Smooth muscle cell of the brain vasculature (primary cell): ENCODE measurements around the gene PAPLN.

Experiments used
- DNase-seq: peaks from one replicate; pipeline ENCODE4 v3.0.0-alpha.2; 2012; ENCODE audit warnings: low read depth, low spot score

PAPLN gene

GRCh38 chr14:73231981-73232851 lies 5.1 kb upstream of the PAPLN start:
- DNase-seq = no peak

DNA sequence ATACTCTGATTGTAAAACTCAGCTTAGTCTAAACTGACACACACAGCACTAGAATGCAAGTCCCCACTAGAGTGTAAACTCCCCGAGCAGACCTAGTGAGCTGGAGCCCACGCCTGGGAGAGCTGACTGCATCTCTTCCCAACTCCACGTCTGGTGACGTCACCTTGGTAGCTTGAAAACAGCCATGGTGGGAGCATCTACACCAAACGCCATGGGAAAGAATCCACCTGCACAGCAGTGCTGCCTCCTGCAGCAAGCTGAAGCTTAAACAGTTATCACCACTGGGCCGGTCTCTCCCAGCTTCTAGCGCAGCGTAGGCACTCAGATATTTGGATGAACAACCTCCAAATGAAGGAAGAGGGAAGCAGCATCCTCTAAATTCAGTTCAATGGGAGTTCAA lies 4.3 kb upstream of the PAPLN start:
- no peak for DNase-seq

GRCh38 chr14:73233564-73233963 lies 3.7 kb upstream of the PAPLN start:
- no peak for DNase-seq

DNA sequence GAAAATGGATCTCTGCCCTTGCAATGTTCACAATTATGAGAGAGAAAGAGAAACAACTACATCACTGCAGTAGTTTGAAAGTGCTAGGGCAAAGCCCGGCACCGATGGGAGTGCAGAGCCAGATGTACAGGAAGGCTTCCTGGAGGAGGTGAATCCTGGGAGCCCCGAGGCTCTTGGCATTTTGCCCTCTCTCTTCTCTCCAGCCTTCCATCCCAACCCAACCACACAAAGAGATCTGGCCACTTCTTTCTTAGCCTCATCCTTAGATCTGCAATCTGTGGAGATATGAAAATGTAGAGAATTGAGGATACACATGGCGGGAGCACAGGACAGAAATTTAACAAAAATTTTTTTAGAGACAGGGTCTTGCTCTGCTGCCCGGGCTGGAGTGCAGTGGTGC lies 3.3 kb upstream of the PAPLN start:
- no peak for DNase-seq

- no peak for DNase-seq
Measured at GRCh38 chr14:73234586-73235394, 2.5 kb upstream of the PAPLN start.

GRCh38 chr14:73235531-73236155 lies 1.7 kb upstream of the PAPLN start:
- peak; percentile 77 for DNase-seq

DNA sequence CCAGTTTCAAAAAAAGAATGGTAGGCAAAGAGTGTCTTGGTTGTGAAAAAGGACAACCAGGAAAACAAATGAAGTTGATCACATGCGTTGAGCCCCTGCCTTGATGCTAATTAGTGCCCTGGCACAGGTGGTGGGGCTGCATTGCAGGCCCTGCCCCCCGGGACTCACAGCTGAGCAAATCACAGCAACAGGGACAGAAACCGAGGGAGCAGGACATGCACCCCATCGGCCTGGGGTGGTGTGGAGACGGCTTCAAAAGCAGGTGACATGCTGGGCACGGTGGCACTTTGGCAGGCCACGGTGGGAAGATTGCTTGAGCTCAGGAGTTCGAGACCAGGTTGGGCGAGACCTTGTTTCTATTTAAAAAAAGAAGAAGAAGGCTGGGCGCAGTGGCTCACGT lies 1.1 kb upstream of the PAPLN start:
- no peak for DNase-seq

DNA sequence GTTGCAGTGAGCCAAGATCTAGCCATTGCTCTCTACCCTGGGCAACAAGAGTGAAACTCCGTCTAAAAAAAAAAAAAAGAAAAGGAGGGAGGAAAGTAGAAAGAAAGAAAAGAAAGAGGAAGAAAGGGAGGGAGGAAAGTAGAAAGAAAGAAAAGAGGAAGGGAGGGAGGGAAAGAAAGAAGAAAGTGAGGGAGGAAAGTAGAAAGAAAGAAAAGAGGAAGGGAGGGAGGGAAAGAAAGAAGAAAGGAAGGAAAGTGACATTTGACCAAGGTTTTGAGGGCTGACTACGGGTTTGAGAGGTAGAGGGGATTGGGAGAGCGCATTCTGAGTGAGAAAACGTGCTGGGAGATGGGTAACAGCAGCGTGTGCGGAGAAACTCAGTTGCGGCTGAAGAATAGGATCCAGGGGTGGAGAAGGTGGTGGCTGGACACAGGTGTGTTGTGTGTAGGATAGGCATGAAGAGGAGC lies 521 bp upstream of the PAPLN start:
- DNase-seq = no peak

DNA sequence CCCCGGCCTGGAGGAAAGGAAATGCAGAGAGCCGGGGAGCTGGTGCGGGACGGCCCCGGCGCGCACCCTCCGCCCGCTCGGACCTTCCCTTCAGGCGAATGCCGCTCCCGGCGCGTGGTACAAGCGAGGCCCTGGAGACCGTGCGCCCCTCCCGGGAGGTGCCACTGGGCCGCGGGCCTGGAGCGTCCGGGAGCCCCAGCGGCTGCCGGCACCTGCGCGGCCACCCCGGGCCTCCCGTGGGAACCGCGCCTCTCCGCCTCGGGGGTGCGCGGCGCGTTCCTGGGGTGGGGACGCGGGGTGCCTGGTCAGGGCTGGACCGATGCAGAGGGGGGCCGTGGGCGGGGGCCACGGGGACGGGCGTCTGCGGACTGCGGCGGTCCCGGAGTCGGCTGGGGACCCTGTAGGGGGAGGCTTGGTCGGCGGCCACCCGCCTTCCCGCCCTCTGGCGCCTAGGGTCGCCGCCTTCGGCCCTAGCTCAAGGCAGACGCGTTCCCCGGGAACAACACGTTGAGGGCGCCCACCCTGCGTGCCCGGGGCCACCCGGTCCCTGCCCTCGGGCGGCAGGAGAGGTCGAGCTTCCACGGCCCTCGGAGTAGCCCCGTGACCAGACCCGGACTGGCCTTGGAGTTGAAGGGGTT lies 599 bp downstream of the PAPLN start:
- DNase-seq = no peak

- DNase-seq = no peak
Measured at GRCh38 chr14:73238424-73238852, 1.1 kb downstream of the PAPLN start.

- no peak for DNase-seq
Measured at GRCh38 chr14:73238941-73239340, 1.6 kb downstream of the PAPLN start.

DNA sequence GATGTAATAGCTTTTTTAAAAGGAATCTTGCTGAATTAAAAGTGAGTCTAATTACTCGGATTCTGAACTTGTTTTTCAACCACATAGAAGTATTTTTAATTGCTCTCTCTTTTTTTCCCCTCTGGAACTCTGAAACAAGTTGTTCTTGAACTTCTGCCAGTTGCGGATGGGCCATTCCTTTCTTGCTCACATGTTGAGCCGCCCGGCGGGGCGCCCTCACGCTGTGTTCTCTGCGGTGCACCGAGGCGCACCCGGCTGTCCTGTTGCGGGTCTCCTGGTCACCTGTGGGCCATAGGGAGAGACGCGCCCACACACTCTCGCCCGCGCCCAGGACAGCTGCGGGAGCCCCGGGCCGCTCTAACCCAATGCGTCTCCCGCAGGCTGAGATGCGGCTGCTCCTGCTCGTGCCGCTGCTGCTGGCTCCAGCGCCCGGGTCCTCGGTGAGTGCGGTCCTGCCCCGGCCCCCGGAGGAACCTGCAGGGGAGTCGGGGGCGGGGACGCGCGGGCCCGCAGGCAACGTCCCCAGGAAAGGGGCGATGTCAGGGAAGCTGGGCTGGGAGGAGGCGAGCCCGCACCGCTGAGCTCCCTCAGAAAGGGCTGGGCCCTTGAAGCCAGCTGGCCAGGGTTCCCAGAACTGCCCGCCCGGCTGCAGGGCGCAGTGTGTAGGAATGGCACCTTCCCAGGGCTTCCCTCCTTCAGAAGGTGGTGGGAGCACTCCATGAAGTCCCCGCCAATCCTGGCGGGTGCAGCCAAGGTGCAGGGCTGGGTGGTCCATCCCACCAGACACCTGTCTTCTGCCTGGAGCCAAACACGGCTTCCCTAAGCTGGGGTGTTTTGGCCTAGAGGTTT lies 2.3 kb downstream of the PAPLN start:
- no peak for DNase-seq

- DNase-seq = no peak
Measured at GRCh38 chr14:73240816-73241480, 3.6 kb downstream of the PAPLN start.

DNA sequence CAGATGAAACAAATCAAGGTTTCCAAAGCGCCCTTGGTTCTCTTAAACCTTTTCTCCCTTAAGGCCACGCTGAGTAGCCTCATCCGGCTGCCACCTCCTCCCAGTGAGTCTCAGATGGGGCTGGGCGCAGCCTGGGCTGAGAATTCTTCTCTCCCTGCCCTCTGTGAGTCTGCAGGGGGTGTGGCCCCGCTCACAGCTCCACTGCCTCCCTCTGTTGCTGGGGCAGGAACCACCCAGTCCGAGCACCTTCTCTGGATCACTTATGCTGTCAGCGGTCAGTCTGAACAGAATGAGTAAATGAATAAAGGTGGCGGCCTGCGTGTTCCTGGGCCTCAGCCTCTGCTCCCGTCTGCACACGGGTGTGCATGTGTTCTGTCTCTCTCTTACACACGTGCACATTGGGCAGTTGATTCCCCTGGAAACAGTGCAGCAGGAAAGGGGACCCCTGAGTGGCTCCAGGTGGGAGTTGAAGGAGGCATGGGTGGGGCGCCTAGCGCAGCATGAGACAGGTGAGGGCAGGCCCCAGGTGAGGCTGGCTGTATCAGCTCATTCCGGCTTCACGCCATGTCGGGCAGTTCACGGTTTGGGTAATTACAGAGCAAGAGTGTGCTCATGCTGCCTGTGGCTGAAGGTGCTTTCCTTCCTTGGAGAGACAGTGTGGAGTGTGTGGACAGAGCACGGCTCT lies 4.3 kb downstream of the PAPLN start:
- DNase-seq = no peak

DNA sequence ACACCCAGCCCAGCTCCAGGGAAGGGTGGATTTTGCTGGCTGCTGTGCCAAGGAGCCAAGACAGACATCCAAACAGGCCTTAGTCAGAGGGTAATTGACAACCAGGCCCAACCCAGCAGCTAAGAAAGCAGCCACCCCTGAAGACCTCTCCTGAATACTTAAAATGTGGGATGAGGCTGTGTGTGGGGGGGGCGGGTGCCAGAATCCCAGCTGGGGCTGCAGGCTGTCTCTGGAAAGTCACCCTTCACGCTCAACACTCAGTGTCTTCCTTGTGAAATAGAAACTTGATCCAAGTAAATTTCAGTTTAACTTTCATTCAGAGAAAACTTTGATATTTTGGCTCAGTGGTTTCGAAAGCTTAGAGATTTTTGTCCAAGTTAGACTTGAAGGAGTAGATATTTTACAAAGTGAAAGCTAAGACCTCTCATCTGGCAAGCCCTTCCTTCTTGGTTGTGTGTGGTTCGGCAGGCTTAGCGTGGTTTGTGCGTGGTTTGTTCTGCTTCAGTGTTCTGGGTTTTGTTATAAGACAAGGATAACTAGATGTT lies 5.1 kb downstream of the PAPLN start:
- no peak for DNase-seq

DNA sequence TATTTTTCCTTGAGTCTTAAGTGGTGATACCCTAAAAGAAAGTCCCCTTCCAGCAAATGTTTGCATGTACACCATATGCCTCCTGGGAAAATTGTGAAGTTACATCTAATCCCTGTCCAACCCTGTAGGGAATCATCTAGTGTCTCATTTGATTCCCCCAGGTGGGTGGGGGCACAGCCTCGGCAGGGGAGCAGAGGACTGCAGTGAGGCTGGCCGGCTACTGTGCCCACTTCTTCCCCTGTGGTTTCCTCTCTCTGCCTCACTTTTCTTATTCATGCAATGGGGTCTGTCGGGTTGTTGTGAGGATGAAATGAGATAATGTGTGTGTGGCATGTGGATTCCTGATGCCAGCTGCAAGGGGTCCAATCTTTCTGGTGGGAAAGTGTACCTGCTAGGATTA lies 6.0 kb downstream of the PAPLN start:
- DNase-seq = no peak

DNA sequence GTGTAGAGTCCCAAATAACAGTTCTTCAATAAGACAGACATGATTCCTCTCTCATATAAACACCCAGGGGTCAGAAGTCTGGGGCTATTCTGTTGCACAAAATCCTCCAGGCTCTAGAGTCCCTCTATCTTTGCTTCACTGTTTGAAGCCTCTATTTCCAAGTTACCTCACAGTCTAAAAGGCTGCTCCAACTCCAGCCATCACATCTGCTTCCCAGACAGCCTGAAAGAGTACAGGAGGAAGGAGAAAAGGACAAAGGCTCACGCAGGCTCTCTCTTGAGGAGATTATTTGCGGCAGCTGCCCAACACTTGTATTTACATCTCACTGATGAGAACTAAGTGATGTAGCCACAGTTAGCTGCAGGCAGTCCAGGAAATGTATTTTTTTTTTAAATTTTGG lies 6.4 kb downstream of the PAPLN start:
- DNase-seq = no peak

DNA sequence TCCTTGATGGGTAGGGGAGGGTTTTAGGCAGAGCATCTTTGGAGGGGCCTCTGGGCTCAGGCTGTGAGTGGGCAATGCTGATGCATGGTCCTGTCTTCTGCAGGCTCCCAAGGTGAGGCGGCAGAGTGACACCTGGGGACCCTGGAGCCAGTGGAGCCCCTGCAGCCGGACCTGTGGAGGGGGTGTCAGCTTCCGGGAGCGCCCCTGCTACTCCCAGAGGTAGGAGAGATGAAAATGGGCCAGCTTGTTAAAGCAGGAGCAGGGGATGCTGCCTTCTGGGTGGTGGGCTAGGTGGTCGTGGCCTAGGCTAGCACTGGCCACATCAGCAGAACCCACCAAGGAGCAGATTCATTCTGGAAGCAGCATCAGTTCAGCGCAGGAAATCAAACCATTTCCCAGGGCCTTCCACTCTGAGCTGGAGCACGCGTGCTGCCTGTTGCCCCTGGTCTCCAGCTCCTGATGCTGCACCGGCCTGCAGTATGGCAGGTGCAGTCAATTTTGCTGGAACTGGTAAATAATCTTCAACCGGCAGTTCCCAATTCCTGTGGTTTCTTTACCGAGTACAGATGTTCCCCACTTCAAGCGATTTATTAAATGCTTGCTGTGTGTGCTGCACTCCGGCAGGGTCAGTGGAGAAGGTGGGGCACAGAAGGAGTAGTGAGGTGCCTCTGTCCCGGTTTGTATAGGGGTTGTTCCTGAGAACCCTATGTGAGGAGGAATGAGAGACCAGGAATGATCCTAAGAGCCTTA lies 7.4 kb downstream of the PAPLN start:
- DNase-seq = no peak
